ENCODE results near the gene LPAR5.

The LPAR5 gene

DNA sequence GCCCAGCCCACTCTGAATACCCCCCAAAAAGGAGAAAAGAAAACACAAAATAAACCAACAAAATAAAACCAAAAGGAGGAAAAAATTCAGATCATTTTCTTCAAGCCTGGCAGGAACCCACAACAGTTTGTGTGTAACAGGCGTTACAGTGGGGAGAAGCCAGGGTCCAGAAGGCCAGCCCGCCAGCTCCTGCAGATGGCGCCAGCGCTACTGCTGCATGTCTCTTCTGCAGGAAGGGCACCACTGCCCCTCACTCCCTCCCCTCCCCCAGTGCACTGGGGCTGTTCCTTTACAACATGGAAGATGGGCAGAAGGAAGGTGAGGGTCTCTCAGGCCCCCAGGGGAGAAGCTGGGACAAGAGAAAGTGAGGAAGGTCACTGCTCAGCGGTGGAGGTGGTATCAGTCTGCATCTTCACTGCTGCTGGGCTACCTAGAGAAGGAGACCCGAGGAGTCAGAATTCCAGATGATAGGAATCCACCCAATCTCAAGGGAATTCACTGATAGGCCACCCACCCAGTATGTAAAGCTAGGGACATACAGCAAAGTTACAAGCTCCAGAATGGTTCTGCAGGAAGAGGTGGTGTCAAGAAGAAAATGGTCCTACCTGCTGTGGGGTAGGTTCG is 65.4 kb downstream of the LPAR5 start:
- H3K27me3 ChIP-seq (ENCODE audit: insufficient read depth, low read length) = no peaks in the 10 kb centered on the region
- H3K9me3 ChIP-seq (ENCODE audit: insufficient read depth, low read depth, low read length) = no peaks in the 10 kb centered on the region
- no peak overlapping the region for H3K9ac ChIP-seq (ENCODE audit: low read depth, low read length)
- peaks cover 82% of the 10 kb centered on the region for H3K36me3 ChIP-seq (ENCODE audit: insufficient read depth, low read depth, low read length)
- no peaks in the 10 kb centered on the region for H3K4me1 ChIP-seq (ENCODE audit: insufficient read depth, low read length)
- no peak overlapping the region for H3K27ac ChIP-seq (ENCODE audit: low read length)
- no peak overlapping the region for H3K4me3 ChIP-seq (ENCODE audit: low read length)

DNA sequence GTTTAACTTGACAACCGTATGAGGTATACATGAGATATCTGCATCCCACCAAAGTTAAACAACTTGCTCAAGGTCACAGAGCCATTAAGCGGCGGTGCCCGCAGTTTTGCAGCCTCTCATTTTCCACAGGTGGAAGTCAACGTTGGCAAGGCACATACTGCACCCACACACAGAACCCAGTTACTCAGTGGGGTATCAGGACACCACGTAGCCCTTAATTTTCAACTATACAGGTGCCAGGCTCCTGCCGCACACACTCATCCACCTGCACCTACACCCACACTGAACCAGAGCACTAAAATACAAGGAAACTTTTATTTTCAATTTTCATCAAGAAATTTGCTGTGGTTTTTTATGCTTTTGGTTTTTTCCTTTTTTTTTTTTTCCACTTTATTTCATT is 66.0 kb downstream of the LPAR5 start:
- H3K9me3 ChIP-seq (ENCODE audit: insufficient read depth, low read depth, low read length) = no peaks in the 10 kb centered on the region
- H3K4me1 ChIP-seq (ENCODE audit: insufficient read depth, low read length) = no peaks in the 10 kb centered on the region
- H3K27ac ChIP-seq (ENCODE audit: low read length) = no peak overlapping the region
- no peak overlapping the region for H3K9ac ChIP-seq (ENCODE audit: low read depth, low read length)
- H3K36me3 ChIP-seq (ENCODE audit: insufficient read depth, low read depth, low read length) = peaks cover 82% of the 10 kb centered on the region
- no peak overlapping the region for H3K4me3 ChIP-seq (ENCODE audit: low read length)
- H3K27me3 ChIP-seq (ENCODE audit: insufficient read depth, low read length) = no peaks in the 10 kb centered on the region

- no peaks in the 10 kb centered on the region for H3K27me3 ChIP-seq (ENCODE audit: insufficient read depth, low read length)
- H3K4me1 ChIP-seq (ENCODE audit: insufficient read depth, low read length) = no peaks in the 10 kb centered on the region
- H3K27ac ChIP-seq (ENCODE audit: low read length) = no peak overlapping the region
- no peaks in the 10 kb centered on the region for H3K9me3 ChIP-seq (ENCODE audit: insufficient read depth, low read depth, low read length)
- H3K36me3 ChIP-seq (ENCODE audit: insufficient read depth, low read depth, low read length) = peaks cover 81% of the 10 kb centered on the region
- no peak overlapping the region for H3K9ac ChIP-seq (ENCODE audit: low read depth, low read length)
- H3K4me3 ChIP-seq (ENCODE audit: low read length) = no peak overlapping the region
These were observed 66.4 kb downstream of the LPAR5 start for GRCh38 chr12:6569312-6569711.

Measured in iPS-20b (cell line).